Keratinocyte (primary cell): Measurements from ENCODE around the gene PBX4. TPM values are rescaled to one million over a fixed set of nuclear protein-coding genes. Genes with fewer than 3 reads are reported as not detected.

ENCODE experiments used
- DNase-seq: peaks from one replicate; pipeline ENCODE4 v3.0.0-alpha.2; 2011; ENCODE audit warnings: low read depth, missing footprints, low spot score
- FAIRE-seq: peaks from 2 replicates; lab custom pipeline; 2011; peaks lifted over from hg19 to GRCh38; lab: Jason Lieb, UNC
- H2AFZ ChIP-seq: 2 replicates; pipeline ENCODE4 v1.6.0; 2012; ENCODE audit warnings: low read length, control low read depth, inconsistent platforms; ENCODE audit not compliant: control insufficient read depth
- H3K27ac ChIP-seq: 2 replicates; pipeline ENCODE4 v1.5.1; 2011; ENCODE audit warnings: low read length; ENCODE audit not compliant: control insufficient read depth, insufficient read depth
- H3K27me3 ChIP-seq: 3 replicates; pipeline ENCODE4 v1.6.0; 2011; ENCODE audit warnings: low read length; ENCODE audit not compliant: control insufficient read depth, insufficient read depth; ENCODE audit errors: extremely low read depth
- H3K36me3 ChIP-seq, 2 experiments: 2 replicates in 1 of 2; 3 replicates in 1 of 2; pipeline ENCODE4 v1.5.1; 2011; ENCODE audit warnings: low read length in 2 of 2, mild to moderate bottlenecking in 1 of 2; ENCODE audit not compliant: control insufficient read depth in 2 of 2, insufficient read depth in 2 of 2; ENCODE audit errors: extremely low read depth in 1 of 2
- H3K4me1 ChIP-seq: 3 replicates; pipeline ENCODE4 v1.5.1; 2011; ENCODE audit warnings: low read length; ENCODE audit not compliant: control insufficient read depth, insufficient read depth; ENCODE audit errors: extremely low read depth
- H3K4me2 ChIP-seq: 3 replicates; pipeline ENCODE4 v1.6.0; 2011; ENCODE audit warnings: low read depth, low read length; ENCODE audit not compliant: control insufficient read depth, insufficient read depth; ENCODE audit errors: extremely low read depth
- H3K4me3 ChIP-seq, 3 experiments: fragments of 200-600 bp in 1 of 3; sonication (generic) in 1 of 3; 2 replicates in 2 of 3; 3 replicates in 1 of 3; pipeline ENCODE4 v1.5.1; 2011 to 2016; ENCODE audit warnings: low read length in 3 of 3, mild to moderate bottlenecking in 3 of 3, control low read depth in 2 of 3, inconsistent platforms in 1 of 3, low read depth in 1 of 3, mixed read lengths in 1 of 3, mixed run types in 1 of 3, moderate library complexity in 1 of 3; ENCODE audit not compliant: control insufficient read depth in 2 of 3, insufficient read depth in 2 of 3; ENCODE audit errors: extremely low read depth in 1 of 3
- H3K79me2 ChIP-seq: 2 replicates; pipeline ENCODE4 v1.6.0; 2012; ENCODE audit warnings: low read length; ENCODE audit not compliant: control insufficient read depth, insufficient read depth
- H3K9ac ChIP-seq: 3 replicates; pipeline ENCODE4 v1.6.0; 2011; ENCODE audit warnings: low read length; ENCODE audit not compliant: control insufficient read depth, insufficient read depth; ENCODE audit errors: extremely low read depth
- H3K9me1 ChIP-seq: 3 replicates; pipeline ENCODE4 v1.6.0; 2011; ENCODE audit warnings: low read length; ENCODE audit not compliant: control insufficient read depth, insufficient read depth; ENCODE audit errors: extremely low read depth
- H3K9me3 ChIP-seq: 2 replicates; pipeline ENCODE4 v1.5.1; 2012; ENCODE audit warnings: low read depth, low read length; ENCODE audit not compliant: control insufficient read depth
- H4K20me1 ChIP-seq: 3 replicates; pipeline ENCODE4 v1.6.0; 2011; ENCODE audit warnings: low read length; ENCODE audit not compliant: control insufficient read depth, insufficient read depth; ENCODE audit errors: extremely low read depth
- EZH2 ChIP-seq: IDR thresholded peaks from one replicate; pipeline ENCODE4 v1.6.1; 2012; ENCODE audit warnings: inconsistent platforms, mild to moderate bottlenecking, low read length, moderate library complexity
- dilution Hi-C: fragments of 300-500 bp; cut with MboI; formaldehyde crosslinking; loops from one replicate; pipeline ENCODE4 v1.7.0; 2020; ENCODE audit warnings: low sequenced_read_pairs; ENCODE audit not compliant: extremely low pct_ligation_motif_present
- polyA plus RNA-seq, 5 experiments: library from polyadenylated mRNA; depleted of rRNA in 3 of 5; stranded (reverse) in 3 of 5; stranded (forward) in 1 of 5; unstranded in 1 of 5; fragments of >200 nt; gene quantifications; 1 replicate in 1 of 5; 2 replicates in 3 of 5; 3 replicates in 1 of 5; pipeline versions ENCODE4 v1.2.1 to v1.2.3, GENCODE V29; 2011 to 2012; ENCODE audit warnings: missing spikeins in 2 of 5, low read depth in 1 of 5, low replicate concordance in 1 of 5
- TF ChIP-seq, protein P1 (sequence below), 3 experiments: IDR thresholded peaks in 1 of 3; conservative IDR thresholded peaks in 1 of 3; optimal IDR thresholded peaks in 1 of 3; 2 replicates in 2 of 3; 3 replicates in 1 of 3; pipeline versions ENCODE3 to v1.5.1; 2011; ENCODE audit warnings: low read length in 3 of 3, mild to moderate bottlenecking in 3 of 3, moderate library complexity in 2 of 3, control low read depth in 1 of 3, inconsistent platforms in 1 of 3; ENCODE audit not compliant: insufficient read depth in 2 of 3; ENCODE audit errors: extremely low read depth in 1 of 3

Gene PBX4
- polyA plus RNA-seq, 1 donor (not counting 4 experiments of a cell fraction or from before 2014, with no cell fraction given) = 1.7 TPM

- TF ChIP-seq EZH2 = no peak
- TF ChIP-seq, protein P1, sequence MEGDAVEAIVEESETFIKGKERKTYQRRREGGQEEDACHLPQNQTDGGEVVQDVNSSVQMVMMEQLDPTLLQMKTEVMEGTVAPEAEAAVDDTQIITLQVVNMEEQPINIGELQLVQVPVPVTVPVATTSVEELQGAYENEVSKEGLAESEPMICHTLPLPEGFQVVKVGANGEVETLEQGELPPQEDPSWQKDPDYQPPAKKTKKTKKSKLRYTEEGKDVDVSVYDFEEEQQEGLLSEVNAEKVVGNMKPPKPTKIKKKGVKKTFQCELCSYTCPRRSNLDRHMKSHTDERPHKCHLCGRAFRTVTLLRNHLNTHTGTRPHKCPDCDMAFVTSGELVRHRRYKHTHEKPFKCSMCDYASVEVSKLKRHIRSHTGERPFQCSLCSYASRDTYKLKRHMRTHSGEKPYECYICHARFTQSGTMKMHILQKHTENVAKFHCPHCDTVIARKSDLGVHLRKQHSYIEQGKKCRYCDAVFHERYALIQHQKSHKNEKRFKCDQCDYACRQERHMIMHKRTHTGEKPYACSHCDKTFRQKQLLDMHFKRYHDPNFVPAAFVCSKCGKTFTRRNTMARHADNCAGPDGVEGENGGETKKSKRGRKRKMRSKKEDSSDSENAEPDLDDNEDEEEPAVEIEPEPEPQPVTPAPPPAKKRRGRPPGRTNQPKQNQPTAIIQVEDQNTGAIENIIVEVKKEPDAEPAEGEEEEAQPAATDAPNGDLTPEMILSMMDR (optimal IDR thresholded peaks at IDR 0.05 in 1 of 3, IDR thresholded peaks at IDR 0.05 in 1 of 3, conservative IDR thresholded peaks at IDR 0.05 in 1 of 3; ENCODE audit: extremely low read depth in 1 of 3, insufficient read depth in 2 of 3, low read length in 3 of 3) = no peak
- Histone ChIP-seq H2AFZ (no peak overlapping the region), H3K36me3 (no peaks in the 10 kb centered on the region), H3K9me3 (no peaks in the 10 kb centered on the region), H3K9me1 (no peaks in the 10 kb centered on the region), H3K4me2 (no peak overlapping the region), H4K20me1 (no peaks in the 10 kb centered on the region), H3K9ac (no peak overlapping the region), H3K4me3 (no peak overlapping the region), H3K27ac (no peak overlapping the region), H3K4me1 (no peaks in the 10 kb centered on the region), H3K79me2 (no peaks in the 10 kb centered on the region), H3K27me3 (peaks cover 17% of the 10 kb centered on the region)
- dilution Hi-C loops = no loop called here
- DNase-seq (no peak), FAIRE-seq (no peak)
These were observed 64.8 kb downstream of the PBX4 start for GRCh38 chr19:19553670-19554069.

- Histone ChIP-seq H3K4me2 (no peak overlapping the region), H2AFZ (no peak overlapping the region), H3K9me1 (no peaks in the 10 kb centered on the region), H3K4me3 (no peak overlapping the region), H3K9me3 (no peaks in the 10 kb centered on the region), H3K27ac (no peak overlapping the region), H3K79me2 (no peaks in the 10 kb centered on the region), H3K27me3 (peaks cover 18% of the 10 kb centered on the region), H3K9ac (no peak overlapping the region), H3K36me3 (no peaks in the 10 kb centered on the region), H4K20me1 (no peaks in the 10 kb centered on the region), H3K4me1 (no peaks in the 10 kb centered on the region)
- FAIRE-seq (no peak), DNase-seq (no peak)
- dilution Hi-C loops = no loop called here
- no peak for TF ChIP-seq EZH2
- TF ChIP-seq, protein P1 (optimal IDR thresholded peaks at IDR 0.05 in 1 of 3, IDR thresholded peaks at IDR 0.05 in 1 of 3, conservative IDR thresholded peaks at IDR 0.05 in 1 of 3; ENCODE audit: extremely low read depth in 1 of 3, insufficient read depth in 2 of 3, low read length in 3 of 3) = peak; percentile 54 to 81 (median 67)
These were observed 65.7 kb downstream of the PBX4 start for GRCh38 chr19:19552798-19553197.
